GM19238 (cell line): ENCODE results near the gene KCNK2.

Source experiments
- DNase-seq: peaks from one replicate; pipeline ENCODE4 v3.0.0; 2011; ENCODE audit warnings: low spot score; ENCODE audit not compliant: insufficient read length

Gene KCNK2

DNA sequence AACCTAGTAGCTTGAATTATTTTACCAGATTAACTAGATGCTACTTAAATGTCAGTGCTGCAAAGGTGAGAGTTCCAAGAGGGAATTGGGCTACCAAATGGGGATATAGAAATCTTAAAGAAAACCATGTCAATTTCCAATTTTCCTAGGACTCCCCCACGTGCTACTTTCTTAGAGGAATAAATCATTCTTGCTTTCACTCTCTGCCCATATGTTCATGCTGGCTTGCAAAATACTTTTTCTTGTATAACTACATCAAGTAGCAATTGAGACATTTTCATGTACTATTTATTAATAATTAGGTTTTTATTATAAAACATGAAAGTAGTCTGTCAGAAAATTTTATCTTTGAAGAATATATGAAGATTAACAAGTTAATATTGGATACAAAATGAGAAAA, 11.8 kb downstream of the KCNK2 start:
- no peak for DNase-seq

DNA sequence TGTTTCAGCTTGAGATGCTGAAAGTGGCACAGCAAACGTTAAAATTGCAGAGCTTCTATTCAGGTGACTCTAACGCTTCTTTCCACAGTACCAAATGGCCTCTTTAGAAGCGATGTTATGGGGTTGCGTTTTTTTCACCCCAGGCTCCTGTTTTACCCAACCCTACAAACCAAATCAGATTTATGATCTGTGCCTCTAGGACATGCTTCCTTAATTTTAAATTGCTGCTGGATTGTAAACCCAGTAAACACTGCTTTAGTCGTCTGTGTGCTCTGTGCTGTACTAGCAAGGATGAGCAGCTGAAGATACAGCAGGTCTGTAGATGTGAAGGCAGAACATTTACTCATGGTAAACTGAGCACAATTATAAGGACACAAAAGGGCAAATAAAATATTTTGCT, 13.0 kb downstream of the KCNK2 start:
- DNase-seq, result no peak

DNA sequence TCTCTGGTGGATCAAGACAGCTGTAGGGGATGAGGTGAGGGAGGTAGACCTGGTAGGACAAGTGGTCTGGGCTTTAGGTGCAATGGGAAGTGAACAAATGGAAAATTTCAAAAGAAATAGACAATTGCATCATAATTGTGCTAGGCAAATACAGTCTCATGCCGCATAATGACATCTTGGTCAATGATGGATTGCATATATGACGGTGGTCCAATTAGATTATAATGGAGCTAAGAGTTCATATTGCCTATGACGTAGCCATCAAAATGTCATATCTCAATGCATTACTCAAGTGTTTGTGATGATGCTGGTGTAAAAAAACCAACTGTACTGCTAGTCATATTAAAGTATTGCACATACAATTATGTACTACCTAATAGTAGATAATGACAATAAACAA, 19.0 kb downstream of the KCNK2 start:
- DNase-seq, result no peak

DNA sequence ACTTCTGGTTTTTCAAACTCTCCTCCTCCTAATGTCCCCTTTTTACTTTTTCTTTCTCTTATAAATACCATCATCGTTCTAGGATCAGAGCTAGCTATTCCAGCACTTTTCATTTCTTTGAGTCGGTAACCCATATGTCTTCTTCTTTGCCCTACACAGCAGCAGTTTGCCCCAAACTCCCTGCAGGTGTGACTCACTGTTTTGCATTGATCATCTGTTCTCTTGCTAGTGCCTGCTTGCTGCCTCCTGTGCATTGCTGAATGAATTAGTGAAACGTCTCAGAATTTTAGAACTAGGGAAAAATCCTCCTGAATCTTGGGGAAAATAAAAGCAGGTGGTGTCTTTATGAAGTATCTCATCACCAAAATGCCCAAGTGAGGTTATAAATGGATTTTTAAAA, 21.7 kb downstream of the KCNK2 start:
- DNase-seq, result no peak

DNA sequence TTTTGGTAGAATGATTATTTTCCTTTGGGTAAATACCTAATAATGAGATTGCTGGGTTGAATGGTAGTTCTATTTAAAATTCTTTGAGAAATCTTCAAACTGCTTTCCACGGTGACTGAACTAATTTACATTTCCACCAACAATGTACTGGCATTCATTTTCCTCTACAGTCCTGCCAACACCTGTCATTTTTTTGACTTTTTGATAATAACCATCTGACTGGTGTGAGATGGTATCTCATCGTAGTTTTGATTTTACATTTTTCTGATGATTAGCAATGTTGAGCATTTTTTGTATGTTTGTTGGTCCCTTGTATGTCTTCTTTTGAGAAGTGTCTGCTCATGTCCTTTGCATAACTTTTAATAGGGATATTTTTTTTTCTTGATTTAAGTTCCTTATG, 23.5 kb downstream of the KCNK2 start:
- no peak for DNase-seq

DNA sequence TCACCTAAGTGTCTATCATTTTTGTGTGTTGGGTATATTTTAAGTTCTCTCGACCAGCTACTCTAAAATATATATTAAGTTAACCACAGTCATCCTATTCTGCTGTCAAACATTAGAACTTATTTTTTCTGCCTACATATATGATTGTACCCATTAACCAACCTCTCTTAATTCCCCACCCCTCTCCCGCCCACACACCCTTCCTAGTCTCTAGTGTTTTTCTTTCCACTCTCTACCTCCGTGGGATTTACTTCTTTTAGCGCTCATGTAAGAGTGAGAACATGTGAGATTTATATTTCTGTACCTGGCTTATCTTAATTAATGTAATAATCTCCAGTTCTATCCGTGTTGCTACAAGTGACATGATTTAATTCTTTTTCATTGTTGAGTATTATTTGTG, 26.6 kb downstream of the KCNK2 start:
- no peak for DNase-seq

DNA sequence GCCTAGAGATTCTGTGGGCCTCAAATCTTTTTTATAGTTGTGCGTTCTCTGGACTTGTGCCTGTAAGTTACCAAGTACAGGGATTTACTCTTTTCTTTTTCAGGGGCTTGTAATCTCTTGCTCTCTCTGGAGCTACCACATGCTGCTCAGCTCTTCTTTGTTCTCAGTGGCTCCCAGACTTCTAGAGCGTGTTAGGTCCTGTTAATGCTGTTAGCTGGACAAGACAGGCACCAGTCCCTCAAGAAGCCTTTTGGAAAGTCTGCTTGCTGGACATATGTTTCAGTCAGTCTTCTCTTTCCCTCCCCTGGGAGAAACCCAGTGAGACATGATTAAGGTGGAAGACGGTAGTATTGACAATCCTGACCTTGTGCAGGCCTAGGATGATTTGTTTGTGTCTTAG, 29.4 kb downstream of the KCNK2 start:
- no peak for DNase-seq

DNA sequence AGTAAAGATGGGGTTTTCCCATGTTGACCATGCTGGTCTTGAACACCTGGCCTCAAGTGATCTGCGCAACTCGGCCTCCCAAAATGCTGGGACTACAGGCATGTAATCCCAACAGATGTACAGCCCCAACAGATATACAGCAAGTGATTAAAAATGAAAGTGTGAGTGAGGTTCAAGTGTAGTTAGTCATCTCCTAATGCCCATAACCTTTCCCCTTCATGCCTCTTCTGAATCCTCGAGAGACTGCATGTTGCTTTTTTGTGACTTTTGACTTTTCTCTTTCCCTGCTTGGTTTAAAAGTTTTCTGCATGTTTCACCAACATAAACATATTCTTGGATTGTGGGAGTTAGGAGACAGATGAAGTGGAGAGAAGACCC, 31.2 kb downstream of the KCNK2 start:
- no peak for DNase-seq

DNA sequence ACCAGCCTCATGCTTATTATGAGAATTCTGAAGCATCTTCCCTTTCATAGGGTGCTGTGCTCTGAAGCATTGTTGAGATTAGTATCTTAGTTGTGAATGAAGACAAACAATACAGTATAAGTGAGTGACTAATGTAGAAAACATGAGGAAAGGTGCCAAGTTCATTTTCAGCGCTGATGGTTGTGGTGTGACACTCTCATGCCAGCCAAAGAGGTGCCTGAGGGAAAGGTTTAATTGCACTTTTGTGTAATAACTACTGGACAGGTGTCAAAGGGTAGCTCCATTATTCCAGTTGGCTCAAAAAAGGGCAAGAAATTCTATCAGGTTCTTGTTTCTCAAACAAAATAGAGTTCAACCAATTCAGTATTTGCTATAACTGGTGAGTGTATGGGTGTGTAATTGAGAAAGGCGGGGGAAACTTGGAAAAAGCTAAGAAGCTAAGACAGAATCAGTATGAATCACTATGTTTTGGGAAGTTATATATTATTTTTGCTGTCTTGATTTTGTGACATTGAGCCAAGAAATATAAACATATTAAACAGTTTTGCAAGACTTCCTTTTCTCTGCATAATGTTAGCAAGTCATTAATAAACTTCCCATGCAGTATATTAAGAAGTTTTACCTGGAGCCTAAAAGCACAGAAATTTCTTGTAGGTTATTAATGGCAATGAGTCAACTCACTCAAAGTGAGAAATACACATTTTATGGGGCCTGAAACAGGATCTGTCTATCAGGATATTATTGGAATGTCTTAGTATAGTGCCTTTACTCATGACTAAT, 31.8 kb downstream of the KCNK2 start:
- DNase-seq, result no peak

DNA sequence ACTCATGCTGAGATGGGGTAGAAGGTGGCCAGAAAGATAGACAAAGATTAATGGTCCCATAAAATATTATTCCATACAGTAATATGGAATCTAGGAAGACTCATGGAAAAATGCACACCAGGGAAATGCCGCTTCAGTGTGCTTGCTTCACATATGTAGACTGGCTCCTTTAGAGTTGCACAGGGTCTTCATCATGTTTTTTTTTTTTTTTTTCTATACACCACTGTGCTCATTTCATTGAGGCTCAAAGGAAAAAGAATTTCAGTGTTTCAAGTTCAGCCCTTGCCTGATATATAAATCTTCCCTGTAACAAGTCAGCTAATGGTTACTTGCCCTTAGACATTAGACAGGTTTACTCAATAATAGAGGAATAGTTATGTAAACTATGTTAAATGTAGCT, 33.2 kb downstream of the KCNK2 start:
- no peak for DNase-seq

DNA sequence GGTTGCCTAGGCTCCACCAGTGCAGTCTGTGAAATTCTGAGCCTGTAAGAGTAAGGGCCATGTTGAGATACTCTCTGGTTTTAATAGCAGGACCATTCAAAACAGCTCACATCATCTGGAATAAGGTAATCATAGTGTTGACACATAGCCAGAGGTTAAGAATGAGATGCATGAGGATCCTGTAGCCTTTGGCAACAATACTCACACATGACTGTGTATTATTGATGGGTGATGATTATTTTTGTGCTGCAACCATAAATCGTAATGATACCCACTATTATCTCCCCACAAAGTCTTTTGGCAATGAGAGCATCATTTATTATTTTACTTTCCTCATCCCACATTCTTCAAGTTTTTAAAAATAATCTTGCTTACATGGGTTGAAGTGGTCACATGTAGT, 35.5 kb downstream of the KCNK2 start:
- DNase-seq, result no peak

DNA sequence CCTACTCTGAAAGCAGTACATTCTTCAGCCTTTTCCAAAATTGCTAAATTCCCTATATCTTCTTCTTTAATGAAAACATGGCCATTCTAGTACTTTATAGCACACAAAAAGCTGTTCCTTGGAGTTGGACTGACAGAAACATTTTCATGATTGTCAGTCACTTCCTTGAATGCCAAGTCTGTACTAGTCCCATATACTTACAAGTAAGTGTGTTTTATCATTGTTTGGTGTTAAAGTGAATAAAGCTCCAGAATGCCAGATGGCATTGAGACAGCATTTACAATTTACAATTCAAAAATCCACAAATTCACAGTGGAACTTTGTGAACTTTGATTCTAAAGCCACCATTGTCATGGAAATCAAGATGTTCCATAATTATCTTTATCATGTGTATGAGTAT, 36.5 kb downstream of the KCNK2 start:
- DNase-seq, result no peak

DNA sequence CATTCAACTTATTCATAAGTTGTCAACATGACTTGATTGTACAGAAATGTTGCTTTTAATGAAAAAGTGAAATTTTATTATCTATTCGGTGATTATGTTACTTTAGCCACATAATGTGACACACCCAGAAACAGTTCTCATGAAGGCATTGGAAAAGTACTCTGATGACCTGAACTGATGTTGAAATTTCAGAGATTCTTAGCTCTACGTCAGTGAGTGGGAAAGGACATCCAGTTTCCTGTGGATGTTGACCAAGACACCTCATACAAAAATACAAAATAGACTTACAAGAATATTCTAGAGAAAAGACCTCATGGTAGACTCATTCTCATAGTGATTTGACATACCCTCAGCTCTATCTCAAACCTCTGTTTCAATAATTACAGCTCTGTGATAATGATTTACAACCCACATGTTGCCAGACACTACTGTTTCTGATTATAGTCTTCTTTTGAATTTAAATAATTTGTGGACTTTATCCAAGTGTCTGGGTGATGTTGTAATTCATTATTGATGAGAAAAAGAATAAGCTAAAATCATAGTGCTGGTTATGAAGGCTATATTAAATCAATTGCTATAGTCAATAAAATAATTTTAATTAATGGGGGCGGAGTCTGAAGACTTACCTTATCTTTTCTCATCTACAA, 37.3 kb downstream of the KCNK2 start:
- DNase-seq, result no peak

DNA sequence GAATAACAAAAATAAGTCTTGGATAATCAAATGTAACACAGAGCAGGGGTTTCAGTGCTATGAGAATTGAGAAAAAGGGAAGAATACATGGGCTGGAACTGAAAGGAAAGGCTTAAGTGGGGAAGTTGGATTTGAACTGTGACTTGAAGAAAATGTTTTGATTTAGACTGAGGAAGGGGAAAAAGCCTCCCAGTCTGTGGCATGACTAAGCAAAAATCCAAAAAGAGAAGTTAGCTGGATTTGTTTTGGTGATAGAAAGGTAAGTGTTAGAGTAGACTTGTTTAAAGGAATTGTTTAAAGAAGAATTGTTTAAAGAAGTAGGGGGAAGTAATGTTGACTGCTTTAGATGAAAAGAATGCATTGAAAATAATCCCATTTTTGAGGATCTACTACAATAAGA, 46.0 kb downstream of the KCNK2 start:
- DNase-seq, result no peak

DNA sequence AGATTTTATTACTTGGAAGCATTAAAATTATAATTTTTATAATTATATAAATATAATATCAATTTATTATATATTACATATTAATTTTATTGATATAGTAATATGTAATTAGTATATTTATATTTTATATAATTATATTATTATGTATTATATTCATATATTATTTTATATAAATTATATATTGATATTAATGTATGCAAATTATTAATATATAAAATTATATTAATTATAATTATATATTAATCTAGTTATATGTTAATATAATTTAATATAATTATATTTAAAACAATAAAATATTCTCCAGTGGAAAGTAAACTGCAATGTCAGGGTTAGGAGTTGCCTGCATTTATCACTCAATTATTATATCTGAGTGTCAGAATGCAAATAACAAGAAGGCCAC, 48.8 kb downstream of the KCNK2 start:
- no peak for DNase-seq

DNA sequence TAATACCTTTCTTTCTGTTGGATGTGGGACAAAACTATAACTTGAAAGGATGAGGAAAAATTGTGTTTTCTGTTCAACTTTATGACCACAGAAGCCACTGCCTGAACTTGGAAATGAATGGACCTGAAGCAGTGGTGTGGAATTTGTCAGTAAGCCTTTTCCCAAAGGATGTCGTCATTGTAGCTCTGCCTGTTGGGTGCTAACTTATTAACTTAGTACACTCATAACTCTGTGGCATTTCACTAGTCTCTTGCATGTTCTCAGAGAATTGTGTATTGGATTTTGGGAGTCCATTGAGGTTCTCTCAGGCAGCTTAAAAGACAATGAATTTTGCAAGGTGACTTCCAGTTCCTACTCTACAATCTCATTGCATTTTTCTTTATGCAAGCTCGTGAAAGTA, 49.6 kb downstream of the KCNK2 start:
- no peak for DNase-seq

DNA sequence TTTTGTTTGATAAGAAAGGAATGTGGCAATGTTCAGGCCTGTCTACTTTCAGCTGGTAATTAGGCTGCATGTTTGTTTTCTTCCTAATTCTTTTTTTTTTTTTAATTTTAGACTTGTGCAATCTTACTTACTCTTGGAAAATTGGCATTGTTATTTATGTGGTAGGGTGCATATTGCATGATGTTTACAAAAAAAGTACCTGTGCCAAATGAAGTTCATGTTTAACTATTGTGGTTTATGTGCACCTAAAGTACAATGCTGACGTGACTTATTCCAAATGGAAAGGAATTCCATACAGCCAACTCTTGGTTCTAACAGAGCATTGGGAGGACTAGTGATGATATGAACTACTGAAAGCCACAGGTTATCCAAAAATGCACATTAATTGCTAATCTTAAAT, 51.0 kb downstream of the KCNK2 start:
- DNase-seq, result no peak

DNA sequence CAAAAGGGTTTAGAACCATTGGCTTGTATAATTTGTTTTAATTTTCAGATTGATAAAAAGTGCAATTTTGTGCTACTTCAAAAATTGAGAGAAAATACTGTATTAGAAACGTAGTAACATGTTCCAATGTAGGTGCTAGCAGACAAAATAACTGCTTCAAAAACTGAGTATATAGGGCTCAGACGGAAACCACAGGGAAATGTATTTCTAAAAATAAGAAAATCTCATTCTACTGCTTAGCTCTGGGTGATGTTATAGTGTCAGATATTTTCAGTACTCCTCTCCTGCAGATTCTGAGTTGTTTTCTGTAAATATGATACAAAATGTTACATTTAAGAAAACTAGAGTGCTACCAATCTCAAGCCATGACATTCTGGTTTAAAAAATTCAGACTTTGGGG, 55.4 kb downstream of the KCNK2 start:
- DNase-seq, result no peak

DNA sequence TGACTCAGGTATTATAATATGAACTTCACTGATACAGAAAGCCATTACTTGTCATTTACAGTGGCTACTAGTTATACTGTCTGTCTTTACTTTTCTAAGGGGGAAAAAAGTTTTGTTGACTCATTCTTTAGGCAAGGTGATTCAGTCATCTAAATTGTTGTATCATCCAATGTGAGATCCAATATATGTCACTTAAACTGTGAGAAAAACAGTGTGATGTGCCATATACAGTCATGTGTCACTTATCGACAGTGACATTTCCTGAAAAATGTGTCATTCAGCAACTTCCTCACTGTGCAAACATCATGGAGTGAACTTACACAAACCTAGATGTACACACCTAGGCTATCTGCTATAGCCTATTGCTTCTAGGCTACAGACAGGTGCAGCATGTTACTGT, 57.6 kb downstream of the KCNK2 start:
- DNase-seq, result no peak

DNA sequence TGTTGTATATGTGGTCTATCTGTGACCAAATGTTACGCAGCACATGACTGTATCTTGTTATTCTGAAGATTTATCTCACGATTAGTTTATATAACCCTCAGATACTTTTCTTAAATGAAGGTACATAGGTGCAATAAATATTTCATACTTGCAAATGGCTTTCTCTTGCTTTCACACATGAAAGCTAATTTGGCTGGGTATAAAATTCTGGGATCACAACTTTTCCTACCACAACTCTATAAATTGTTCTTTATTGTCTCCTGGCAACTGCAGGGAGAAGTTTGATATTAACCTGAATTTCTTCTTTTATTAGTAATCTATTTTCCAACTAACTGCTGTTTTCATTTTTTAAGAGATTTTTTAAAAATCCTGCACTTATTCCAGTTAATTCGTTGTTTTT, 58.9 kb downstream of the KCNK2 start:
- DNase-seq, result no peak

DNA sequence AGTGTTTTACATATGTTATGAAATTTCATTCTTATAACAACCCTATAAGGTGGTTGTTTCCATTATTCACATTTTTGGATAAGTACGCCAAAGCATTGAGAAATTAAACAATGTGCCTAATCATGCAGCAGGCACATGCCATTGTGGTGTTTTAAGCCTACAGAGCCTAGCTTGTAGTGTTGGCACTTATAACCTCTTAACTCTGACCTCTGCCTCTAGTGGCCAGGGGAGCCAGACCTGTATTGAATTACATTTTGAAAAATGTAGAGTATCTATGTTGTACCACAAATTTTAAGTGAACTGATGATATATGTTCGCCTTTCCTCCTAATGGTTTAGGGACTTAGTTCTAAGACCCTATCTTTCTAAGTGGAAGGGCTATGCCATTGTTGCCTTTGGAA, 61.0 kb downstream of the KCNK2 start:
- no peak for DNase-seq

DNA sequence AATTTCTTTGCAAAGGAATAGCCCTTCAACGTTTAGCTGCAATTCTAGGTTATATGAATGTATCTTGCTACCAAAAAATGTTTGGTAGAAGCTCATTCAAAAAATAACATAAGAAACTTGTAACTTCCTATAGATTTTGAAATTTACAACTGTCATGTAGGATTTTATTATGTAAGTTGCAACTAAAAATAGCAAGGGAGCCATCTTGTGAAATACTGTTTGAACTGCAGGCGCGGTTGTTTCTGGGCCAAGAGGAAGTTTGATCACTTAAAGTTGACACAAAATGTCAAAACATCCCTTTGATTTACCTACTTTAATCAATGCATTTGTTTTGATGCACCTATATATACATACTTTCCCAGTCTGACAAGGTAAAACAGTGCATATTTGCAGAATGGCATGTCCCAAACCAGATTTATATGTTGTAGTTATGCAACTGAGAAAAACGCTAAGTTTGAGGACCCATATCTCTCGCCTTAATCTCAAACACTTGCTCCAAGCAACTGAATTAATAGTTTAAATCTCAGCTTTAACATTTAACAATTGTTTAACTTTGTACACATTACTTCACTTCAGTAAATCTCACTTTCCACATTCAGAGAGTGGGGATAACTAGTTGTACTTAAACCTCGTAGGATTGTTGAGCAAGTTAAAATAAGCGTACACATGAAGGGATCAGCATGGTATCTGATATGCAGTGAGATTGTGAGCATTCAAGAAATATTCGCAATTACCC, 63.9 kb downstream of the KCNK2 start:
- no peak for DNase-seq

DNA sequence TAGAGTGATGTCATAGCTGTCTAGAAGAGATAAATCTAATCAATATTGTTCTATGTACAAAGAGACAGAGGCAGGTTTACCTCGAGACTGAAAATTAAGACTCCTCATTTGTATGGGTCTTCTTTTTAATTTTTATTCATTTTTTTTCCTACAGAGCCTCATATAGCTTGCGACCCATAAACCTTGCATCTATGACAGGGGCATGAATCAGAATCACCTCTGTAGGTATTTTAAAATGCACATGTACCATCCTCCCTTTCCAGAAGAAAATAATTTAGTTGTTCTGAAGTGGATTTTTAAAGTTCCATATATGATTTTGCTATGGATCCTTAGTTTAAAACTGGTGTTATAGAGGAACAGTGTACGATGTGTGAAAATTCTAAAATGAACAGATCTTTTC, 64.5 kb downstream of the KCNK2 start:
- no peak for DNase-seq
